ENCODE results near the gene MYO1E.

- no peak for TF ChIP-seq CTCF (IDR thresholded peaks at IDR 0.05)
- TF ChIP-seq POLR2A (IDR thresholded peaks at IDR 0.05), result no peak
These were observed 104.4 kb downstream of the MYO1E start for GRCh38 chr15:59268168-59268851.

Data from gastroesophageal sphincter (tissue), 3 donors.